ENCODE data around the gene LIN7B. TPM values are rescaled to one million over a fixed set of nuclear protein-coding genes. Genes with fewer than 3 reads are reported as not detected.

Gene LIN7B
- total and polyA plus RNA-seq, 9 of the 15 experiments (the other 6 are each of a cell fraction or from before 2014, with no cell fraction given), result 0.89 to 15.7 (median 4.0) TPM

GRCh38 chr19:49155005-49155819, 41.0 kb downstream of the LIN7B start, which contains the start of gene HRC (continued):
- no peak for TF ChIP-seq STAT6 (CRISPR knock-in tag; IDR thresholded peaks at IDR 0.05)
- peak; percentile 95 for TF ChIP-seq KDM5B (IDR thresholded peaks at IDR 0.05; ENCODE audit: insufficient replicate concordance, low read depth, low read length)
- TF ChIP-seq NR4A1 (CRISPR knock-in tag; IDR thresholded peaks at IDR 0.05), result no peak
- peak; percentile 55; the same call in 1 of the 2 replicates for TF ChIP-seq NR4A1 (tag; IDR thresholded peaks at IDR 0.05)
- TF ChIP-seq PATZ1 (CRISPR knock-in tag; IDR thresholded peaks at IDR 0.05; ENCODE audit: borderline replicate concordance), result no peak
- no peak for TF ChIP-seq KAT2B (IDR thresholded peaks at IDR 0.05; ENCODE audit: low read depth, low read length)
- TF ChIP-seq REST (IDR thresholded peaks at IDR 0.05; ENCODE audit: borderline replicate concordance), result peak; percentile 20; the same call in 1 of the 2 replicates
- no peak for TF ChIP-seq REST (CRISPR knock-in tag; IDR thresholded peaks at IDR 0.05; ENCODE audit: low read depth)
- TF ChIP-seq YY1 (IDR thresholded peaks at IDR 0.05; ENCODE audit: borderline replicate concordance in 1 of 3, control insufficient read depth in 1 of 3, extremely low read depth in 1 of 3, insufficient read depth in 3 of 3, insufficient read length in 1 of 3, insufficient replicate concordance in 2 of 3, low read depth in 1 of 3, low read length in 2 of 3), result peak; percentile 20 to 89 (median 80)
- no peak for TF ChIP-seq ZNF174 (CRISPR knock-in tag; IDR thresholded peaks at IDR 0.05)
